NCI-H2029 treated with DMSO at 0.1 percent for 48 hours (cell line): Measurements from ENCODE around the gene SMIM10.
A peak's percentile ranks its signal among the peaks of the same experiment; 100 is the strongest.
"Not testable (repeated sequence)": the region's sequence is repeated elsewhere in the genome, so short reads cannot be mapped to it uniquely, and the experiment has no call there.

Experiments
- DNase-seq: peaks from one replicate; lab custom pipeline; 2025; lab: John Stamatoyannopoulos, UW

SMIM10 gene

DNA sequence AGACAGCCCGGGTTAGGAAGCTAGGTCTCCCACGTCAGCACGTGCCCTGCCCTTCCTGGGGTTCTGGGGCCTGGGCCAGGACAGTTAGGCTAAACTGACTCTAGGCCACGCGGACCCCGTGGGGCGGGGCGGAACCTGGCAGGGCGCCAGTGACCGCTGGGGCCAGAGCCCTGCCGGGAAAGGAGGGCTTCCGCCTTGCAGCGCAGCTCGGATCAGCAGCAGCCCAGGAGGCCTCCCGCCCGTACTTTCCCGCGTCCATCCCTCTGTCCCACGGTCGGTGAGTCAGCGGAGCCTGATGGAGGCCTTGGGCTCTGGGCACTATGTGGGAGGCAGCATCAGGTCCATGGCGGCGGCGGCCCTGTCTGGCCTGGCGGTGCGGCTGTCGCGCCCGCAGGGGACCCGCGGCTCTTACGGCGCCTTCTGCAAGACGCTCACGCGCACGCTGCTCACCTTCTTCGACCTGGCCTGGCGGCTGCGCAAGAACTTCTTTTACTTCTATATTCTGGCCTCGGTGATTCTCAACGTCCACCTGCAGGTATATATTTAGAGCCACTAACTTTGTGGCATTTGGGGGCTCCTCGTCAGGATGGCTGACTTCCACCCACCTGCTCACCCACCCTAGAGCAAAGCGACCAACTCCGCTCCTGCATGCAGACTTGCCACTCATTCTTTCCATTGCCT lies at the start of gene SMIM10:
TSS of gene SMIM10 (plus strand) at position 191 of the 681 bp plus-strand sequence. CDS start at position 296, 105 bp downstream.
- no peak for DNase-seq

DNA sequence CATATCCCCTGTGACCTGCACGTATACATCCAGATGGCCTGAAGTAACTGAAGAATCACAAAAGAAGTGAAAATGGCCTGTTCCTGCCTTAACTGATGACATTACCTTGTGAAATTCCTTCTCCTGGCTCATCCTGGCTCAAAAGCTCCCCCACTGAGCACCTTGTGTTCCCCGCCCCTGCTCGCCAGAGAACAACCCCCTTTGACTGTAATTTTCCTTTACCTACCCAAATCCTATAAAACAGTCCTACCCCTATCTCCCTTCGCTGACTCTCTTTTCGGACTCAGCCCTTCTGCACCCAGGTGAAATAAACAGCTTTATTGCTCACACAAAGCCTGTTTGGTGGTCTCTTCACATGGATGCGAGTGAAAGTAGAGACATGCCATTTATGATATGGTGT lies 44.4 kb upstream of the SMIM10 start:
- not testable (repeated sequence) for DNase-seq

DNA sequence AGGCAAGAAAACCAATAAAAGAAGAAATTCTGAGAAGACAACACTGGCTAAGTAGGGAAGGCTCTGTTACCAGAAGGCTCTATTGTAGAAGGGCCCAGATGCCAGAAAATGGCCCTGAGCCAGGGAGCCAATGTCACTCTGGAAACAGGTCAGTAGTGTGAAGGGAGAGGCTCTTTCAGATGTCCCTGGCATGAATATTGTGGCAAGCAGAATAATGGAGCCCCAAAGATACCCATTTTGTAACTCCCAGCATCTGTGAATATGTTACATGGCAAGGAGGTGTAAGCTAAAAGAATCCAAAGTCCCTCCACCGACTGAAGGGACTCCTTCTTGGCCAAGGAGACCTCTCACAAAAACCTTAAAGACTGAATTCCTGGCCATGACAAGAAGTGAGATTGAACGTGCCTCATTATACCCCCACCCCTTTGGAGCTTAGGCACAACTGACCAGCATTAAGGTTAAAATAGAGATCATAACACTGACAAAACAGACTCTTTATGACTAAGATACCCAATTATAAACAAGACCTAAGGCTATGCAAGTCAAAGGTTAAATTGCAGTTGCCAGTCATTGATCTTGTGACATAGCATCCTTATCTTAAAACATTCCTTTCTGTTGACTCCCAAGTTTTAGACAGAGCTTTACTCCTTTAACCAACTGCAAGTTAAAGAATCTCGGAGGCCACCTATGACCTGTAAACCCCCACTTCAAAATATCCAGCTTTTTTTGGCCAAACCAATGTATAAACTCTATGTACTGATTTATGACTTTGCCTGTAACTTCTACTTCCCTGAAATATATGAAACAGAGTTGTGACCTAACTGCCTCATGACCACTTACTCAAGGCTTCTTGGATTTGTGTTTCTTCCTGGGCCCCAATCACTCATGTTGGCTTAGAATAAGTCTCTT lies 42.2 kb upstream of the SMIM10 start:
- no peak for DNase-seq

DNA sequence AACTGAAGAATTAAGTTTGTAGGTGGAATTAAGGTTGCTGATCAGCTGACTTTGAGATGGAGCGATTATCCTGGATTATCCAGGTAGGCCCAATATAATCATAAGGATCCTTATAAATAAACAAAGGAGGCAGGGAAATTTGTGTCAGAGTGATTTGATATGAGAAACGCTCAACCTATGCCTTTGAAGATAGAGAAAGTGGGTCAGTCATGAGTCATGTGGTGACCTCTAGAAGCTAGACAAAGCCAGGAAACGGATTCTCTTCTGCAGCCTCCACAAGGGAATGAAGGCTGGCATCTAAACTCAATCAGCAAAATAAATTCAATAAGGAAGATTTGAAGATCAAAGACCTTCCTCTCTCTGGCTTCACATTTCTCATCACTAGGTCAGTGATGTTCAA lies 41.5 kb upstream of the SMIM10 start:
- no peak for DNase-seq

DNA sequence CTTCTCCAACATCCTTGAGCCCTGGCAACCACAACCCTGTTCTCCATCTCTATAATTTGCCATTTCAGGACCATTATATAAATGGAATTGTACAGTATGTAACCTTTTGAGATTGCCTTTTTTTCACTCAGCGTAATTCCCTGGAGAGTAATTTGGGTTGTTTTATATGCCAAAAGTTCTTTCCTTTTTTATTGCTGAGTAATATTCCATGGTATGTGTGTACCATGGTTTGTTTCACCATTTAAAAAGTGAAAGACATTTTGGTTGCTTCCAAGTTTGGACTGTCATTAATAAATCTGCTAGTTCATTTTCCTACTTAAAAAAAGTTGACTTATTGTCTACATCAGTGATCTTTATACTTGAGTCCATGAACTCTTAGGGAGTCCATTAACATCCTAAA lies 33.0 kb upstream of the SMIM10 start:
- no peak for DNase-seq

DNA sequence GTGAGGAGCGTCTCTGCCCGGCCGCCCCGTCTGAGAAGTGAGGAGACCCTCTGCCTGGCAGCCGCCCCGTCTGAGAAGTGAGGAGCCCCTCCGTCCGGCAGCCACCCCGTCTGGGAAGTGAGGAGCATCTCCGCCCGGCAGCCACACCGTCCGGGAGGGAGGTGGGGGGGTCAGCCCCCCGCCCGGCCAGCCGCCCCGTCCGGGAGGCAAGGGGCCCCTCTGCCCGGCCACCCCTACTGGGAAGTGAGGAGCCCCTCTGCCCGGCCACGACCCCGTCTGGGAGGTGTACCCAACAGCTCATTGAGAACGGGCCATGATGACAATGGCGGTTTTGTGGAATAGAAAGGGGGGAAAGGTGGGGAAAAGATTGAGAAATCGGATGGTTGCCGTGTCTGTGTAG lies 30.4 kb upstream of the SMIM10 start:
- not testable (repeated sequence) for DNase-seq

DNA sequence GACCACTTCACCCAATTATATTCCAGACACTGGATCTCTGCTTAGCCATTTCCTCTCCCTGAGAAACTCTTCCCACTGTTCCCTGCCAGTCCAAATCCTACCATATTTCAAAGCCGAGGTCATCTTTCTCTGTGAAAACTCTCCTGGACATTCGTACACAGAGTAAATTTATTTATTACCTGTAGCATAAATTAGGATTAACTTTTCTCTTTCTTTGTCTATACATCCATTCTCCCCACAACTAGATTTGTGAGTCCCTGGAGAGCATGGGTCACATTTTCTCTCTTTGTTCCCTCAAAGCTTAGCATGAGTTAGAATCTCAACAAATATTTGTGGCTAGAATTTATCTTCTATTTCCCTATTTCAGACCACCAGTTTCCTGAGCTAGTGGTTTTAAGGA lies 27.8 kb upstream of the SMIM10 start:
- no peak for DNase-seq

DNA sequence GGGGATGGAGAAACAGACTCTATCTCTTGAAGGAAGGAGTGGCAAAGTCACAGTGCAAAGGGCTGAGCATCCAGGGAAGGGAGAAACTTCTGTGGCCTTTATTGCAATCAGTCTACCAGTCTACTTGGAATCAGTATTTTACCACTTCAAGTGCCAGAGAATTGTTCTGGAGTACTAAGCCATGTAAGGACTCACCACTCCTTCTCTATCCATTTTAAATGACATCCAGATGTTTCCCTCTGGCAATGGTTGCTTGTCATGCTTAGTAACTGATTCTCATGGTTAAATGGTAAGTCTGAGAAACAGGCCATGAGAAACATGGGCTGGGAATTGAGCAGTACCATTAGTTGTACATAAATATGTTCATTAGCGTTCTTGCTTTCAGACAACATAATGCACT lies 21.1 kb upstream of the SMIM10 start:
- no peak for DNase-seq

DNA sequence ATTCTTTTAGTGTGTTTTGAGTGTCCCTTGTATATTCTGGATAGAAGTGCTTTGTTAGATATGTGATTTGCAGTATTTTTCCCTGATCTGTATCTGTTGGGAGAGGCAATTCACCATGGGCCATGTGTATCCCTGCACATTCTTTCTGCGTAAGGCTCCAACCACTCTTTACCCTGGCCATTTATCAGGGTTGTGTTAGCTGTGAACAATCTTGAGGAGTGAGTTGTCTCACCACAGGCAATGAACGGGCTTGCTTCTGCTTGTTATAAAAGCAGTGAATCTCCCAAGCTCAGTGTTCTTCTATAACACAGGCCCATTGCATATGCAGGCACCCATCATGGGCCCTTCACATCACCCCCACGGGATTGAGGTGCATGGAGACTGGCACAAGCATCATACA lies 18.9 kb upstream of the SMIM10 start:
- no peak for DNase-seq

DNA sequence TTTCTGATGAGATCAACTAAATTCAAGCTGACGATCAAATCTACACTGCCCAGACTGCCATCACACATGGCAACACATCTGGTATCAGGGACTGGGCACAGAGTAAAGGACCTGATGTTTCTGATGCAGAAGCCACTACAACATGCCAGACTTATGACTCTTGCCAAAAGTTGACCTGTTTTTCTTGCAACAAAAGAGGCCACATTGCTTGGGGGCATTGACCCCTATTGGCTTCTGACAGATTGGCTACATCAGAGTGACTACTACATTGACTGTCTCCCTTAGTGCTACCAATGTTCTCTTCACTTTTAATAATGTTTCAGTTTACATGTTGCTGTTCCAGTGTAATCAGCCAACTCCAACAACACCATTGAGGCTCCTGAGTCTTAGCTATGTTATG lies 15.3 kb upstream of the SMIM10 start:
- no peak for DNase-seq

DNA sequence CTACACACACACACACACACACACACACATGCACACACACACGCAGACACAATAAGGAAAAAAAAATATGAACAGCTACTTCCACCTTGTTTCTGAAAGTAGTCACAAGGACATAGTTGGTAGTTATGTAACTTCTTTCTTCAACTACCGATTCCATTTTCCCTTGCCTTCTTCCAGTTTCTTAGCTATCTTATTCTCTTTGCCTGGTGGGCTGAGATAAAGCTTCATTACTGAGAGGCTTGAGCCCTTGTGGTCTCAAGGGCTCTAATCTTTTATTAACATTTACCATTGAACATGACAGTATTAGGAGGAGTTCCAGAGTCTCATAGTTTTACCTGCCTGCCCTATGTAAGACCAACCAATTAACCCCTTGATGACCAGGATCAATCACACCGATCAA lies 8.9 kb upstream of the SMIM10 start:
- no peak for DNase-seq

DNA sequence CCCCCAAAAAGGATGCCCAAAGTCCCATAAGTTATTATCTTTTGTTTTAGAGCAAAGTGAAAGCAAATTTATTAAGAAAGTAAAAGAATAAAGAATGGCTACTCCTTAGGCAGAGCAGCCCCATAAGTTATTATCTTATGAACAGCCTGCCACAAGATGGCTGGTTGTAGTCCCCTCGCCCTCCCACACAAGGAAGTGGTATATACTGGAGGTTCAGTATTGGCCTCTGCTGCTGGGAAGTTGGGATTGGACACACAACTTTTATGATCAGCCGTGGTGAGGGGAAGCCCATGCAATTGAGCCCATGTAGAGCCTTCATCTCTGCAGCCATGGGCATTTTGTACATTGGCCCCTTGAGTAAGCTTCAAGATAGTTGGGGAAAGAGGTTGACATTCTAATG lies 8.0 kb upstream of the SMIM10 start:
- no peak for DNase-seq

DNA sequence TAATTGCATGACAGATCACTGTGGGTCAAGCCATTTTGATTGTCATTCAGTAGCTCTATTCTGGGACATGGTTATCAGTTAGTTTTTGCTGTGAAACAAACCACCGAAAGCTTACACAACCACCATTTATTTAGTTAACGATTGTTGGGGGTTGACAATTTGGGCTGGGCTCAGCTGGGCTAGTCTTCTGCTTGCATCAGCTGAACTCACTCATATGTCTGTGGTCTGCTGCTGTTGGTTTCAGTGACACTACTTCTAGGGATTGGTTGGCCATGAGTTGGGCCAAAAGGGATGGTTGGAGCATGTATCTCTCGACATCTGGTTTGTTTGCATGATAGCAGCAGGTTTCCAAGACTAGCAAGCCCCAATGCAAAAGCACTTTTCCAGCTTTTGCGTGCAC lies 5.3 kb upstream of the SMIM10 start:
- DNase-seq = no peak

DNA sequence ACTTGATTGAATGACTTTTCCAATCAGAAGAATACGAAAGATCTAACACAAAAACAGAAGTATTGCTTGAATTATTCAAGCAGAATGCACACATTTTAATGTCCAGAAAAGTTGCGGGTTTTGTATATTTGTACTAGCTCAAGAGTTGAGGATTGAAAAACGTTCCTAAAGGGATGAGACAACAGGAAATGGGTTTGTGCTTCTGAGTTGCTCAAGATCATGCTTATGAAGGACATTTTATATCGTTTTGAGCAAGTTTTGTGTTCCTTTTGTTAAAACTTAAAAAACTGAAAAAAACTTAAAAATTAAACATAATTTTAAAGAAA lies 353 bp upstream of the SMIM10 start:
- DNase-seq = no peak

DNA sequence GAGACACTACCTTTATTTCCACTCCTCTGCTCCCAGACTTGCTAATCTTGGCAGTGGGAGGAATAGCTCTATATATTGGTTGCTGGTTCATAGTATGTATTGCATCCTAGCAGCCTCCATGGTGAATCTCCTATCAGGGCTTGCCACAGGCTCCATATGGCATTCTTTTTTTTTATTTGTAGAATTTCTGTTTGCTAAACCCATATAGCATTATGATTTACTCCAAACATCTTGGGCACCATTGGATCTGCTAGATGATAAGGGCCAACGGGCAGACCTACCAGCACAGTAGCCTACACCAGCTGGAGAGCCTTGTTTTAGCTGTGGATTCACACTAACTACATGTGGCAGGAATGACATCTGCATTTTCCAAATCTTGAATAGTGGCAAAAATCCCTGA lies 6.9 kb downstream of the SMIM10 start:
- DNase-seq = no peak

DNA sequence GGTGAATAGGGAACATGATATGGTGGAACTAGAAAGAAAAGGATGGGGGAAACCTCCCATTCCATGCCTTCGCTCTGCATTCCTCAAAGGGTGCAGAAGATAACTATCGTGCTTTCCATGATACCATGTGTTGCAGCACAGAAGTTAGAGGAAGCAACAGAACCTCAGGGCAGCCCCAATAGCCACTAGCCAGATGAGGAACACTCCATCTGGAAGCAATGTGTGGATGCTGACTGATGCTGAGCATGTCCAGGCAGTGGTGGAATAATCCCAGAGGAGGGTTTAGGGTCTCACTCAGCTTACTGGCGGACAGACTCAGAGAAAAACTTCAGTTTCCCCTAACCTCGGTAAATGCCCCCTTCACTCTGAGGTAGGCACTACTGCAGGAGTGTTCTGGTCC lies 7.5 kb downstream of the SMIM10 start:
- DNase-seq = no peak

DNA sequence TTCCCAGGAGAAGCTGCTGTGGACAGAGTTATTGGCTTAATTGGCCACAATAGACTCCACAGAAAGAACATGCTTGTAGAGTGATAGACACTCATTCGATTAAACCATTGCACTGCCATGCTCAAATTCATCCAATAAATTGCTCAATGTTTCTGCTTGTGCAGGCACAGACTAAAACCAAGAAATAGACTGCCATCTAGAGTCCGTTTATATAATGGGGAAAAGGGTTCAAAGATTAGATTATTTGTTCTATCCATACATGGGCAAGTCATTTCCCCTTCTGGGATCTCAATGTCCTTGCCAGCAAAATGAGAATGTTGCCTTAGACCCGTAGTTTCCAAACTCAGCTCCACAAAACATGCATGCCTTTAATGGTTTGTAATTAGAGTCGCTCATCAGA lies 8.7 kb downstream of the SMIM10 start:
- DNase-seq = peak; percentile 26

DNA sequence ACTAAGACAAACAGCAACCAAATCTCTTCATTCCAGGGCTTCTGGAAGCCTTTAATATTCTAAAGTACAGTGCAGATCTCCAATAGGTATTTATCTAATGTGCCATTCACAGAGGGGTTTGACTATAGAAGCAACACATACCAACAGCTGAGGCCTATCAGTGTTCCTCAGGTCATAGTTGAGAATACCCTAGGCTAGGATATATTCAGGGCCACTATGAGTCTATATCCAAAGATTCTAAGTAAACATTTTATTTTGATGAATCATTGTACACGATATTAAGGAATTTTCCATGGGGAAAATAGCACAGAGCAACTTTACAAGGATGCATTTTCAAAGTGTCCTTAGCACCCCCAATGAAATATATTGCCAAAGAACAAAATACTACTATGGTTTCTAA lies 9.7 kb downstream of the SMIM10 start:
- DNase-seq = no peak

DNA sequence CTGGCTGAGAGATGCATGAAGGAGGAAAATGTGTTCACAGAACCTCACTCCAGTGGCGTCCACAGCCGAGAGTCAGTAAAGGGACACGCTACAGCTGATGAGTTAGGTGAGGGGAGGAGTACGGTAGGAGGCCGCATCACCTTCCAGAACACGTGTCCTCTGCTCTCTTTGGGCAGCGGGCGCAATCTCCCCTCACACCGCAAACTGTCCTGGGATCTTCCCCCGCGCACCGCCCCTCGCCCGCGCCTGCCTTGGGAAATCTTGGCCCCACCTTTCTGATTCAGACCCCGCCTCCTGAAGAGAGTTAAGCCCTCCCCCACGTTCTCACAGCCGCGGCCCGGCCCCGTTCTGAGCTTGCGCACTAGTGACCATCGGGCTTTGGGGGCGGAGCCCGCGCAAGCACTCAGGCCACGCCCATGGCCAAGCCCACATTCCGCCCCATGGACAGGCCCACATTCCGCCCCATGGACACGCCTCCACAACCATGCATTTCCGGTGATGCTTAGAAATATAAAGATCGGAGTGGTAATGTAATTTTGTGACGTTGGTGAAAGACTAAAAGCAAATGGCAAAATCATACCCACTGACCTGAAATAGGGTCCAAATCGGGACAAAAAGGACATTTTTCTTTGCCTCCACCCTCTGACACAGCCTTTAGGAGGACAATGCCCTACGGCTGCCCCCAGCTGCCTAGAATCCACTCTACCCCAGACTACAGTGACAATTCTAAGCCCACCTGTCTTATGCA lies 13.3 kb downstream of the SMIM10 start:
- DNase-seq = peak; percentile 39

DNA sequence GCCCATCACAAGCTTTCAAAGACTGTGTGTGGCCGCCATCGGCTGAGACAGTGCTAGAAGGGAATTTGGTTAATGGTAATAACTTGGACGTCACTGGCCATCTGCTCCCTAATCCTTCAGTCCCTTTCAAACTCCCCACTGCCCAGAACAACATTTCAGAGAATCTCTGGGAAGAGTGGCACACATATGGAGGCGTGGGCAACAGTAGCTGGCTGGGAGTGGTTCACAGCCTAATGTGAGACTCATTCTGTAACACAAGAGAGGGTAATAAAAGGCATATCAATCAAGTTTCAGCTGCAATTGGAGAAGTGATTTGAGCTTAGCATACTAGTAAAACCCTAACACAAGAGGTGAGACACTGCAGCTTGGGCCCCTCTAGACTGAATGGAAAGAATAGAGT lies 15.4 kb downstream of the SMIM10 start:
- no peak for DNase-seq

DNA sequence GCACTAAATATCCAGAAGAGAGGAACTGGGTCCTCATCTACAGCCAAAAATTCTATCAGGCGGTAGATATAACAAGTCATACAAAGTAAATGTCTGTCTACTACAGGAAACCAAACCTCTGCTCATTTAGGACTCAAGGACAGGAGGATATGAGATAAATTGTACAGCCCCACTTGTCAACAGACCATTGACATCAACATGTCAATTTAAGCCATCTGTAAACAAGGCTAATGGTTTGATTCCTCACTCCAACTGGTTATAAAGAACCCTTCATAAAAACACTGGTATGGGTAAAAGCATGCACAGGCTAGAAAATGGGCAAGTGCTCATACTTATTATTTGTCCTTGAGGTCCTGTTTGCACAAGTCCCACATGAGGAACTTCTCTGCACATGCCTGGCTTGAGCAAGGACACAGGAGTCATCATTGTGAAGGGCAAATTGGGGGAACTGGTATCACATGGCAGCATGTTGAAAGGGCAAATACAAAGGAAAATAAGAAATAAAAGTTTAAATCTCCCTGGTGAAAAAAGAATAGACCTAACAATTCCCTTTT lies 18.3 kb downstream of the SMIM10 start:
- DNase-seq = peak; percentile 16

DNA sequence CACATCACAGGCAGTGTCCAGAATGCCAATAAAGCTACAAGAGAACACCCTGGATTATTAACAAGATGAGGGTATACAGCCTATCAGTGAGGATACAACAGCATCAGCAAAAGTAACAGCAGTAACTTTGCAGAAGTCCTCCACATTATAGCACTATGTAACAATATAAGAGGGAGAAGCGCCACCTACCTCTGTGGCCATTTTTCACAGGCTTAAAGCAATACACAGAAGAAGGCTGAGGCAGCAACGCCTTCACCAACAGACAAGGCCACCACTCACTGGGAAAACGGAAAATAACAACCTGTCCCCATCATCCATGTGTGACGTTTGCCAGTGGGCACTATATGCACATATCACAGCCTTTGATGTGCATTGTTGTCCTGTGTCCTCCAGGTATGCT lies 19.0 kb downstream of the SMIM10 start:
- DNase-seq = no peak

DNA sequence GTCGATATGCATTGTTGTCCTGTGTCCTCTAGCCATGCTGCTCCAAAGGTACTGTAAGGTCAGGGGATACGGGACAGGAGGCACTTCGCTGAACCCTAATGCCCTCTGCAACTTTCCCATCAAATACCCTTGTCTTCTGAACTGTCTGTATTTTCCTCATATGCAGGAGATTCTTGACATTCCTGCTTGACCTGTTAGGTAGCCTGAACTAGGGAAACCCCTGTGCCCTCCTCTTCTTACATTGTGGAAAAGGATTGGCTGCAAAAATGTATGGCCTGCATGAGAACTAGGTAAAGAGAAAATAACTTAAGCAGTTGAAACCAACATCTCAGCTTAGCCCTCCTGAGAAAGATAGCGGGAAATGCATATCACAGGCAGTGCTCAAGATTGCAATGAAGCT lies 20.1 kb downstream of the SMIM10 start:
- DNase-seq = no peak
